ENCODE measurements around the gene SPATA2L. TPM values are rescaled to one million over a fixed set of nuclear protein-coding genes. Genes with fewer than 3 reads are reported as not detected.

Gene SPATA2L
- total RNA-seq, 1 donor from 2014 or later: 6.2 TPM

- no peak for DNase-seq
These were observed 46.4 kb downstream of the SPATA2L start for GRCh38 chr16:89655062-89655643.

- DNase-seq: no peak
These were observed 47.7 kb downstream of the SPATA2L start for GRCh38 chr16:89653656-89654295.

GRCh38 chr16:89651584-89651983 is 49.9 kb downstream of the SPATA2L start:
- no peak for DNase-seq

GRCh38 chr16:89646906-89647305 is 54.6 kb downstream of the SPATA2L start:
- no peak for DNase-seq

Other genes starting within 250 kb of the SPATA2L start
- 64.2 TPM for gene ANKRD11, start 211.1 kb downstream of the SPATA2L start, total RNA-seq
- gene SPG7, start 193.3 kb downstream of the SPATA2L start, total RNA-seq: 84.2 TPM
- gene RPL13, start 141.0 kb downstream of the SPATA2L start, total RNA-seq: 2,621 TPM
- 0.89 TPM for gene CPNE7, start 125.9 kb downstream of the SPATA2L start, total RNA-seq
- gene DPEP1, start 88.1 kb downstream of the SPATA2L start, total RNA-seq: 2.4 TPM
- 38.2 TPM for gene CHMP1A, start 44.0 kb downstream of the SPATA2L start, total RNA-seq
- 3.4 TPM for gene SPATA33, start 43.9 kb downstream of the SPATA2L start, total RNA-seq
- 28.5 TPM for gene CDK10, start 15.0 kb downstream of the SPATA2L start, total RNA-seq
- gene VPS9D1, start 19.2 kb upstream of the SPATA2L start, total RNA-seq: 3.5 TPM
- 29.4 TPM for gene ZNF276, start 19.8 kb upstream of the SPATA2L start, total RNA-seq
- gene FANCA, start 114.9 kb upstream of the SPATA2L start, total RNA-seq: 17.2 TPM
- gene SPIRE2, start 126.8 kb upstream of the SPATA2L start, total RNA-seq: 3.6 TPM
- gene TCF25, start 171.9 kb upstream of the SPATA2L start, total RNA-seq: 109 TPM
- 2.2 TPM for gene MC1R, start 217.2 kb upstream of the SPATA2L start, total RNA-seq
- 7.6 TPM for gene TUBB3, start 221.6 kb upstream of the SPATA2L start, total RNA-seq
- 35.7 TPM for gene DEF8, start 247.1 kb upstream of the SPATA2L start, total RNA-seq

Data from skin of body (tissue), 2 donors.